SK-N-SH treated with all-trans-retinoic acid at 6 μM for 48 hours (cell line): Measurements from ENCODE around the gene SIN3B.

ENCODE experiments used
- BACH2 ChIP-seq: fragments of 250-450 bp; sonication (Bioruptor Pico); IDR thresholded peaks from 2 replicates; pipeline ENCODE4 v1.9.0; 2021; ENCODE audit warnings: mild to moderate bottlenecking, borderline replicate concordance
- CREB5 ChIP-seq: fragments of 250-450 bp; sonication (Bioruptor Pico); IDR thresholded peaks from 2 replicates; pipeline ENCODE4 v1.5.1; 2020; ENCODE audit warnings: low read depth, mild to moderate bottlenecking, moderate library complexity
- ESRRG ChIP-seq: fragments of 250-450 bp; sonication (Bioruptor Pico); IDR thresholded peaks from 2 replicates; pipeline ENCODE4 v1.6.1; 2021; ENCODE audit warnings: mild to moderate bottlenecking
- ZNF565 ChIP-seq: fragments of 450-650 bp; formaldehyde crosslinking; conservative IDR thresholded peaks from 2 replicates; pipeline ENCODE4 v1.5.0; 2020; ENCODE audit warnings: low read depth, mild to moderate bottlenecking, moderate library complexity
- TF ChIP-seq, protein P1 (sequence below): fragments of 250-450 bp; sonication (Bioruptor Pico); IDR thresholded peaks from 2 replicates; pipeline ENCODE4 v1.8.0; 2020; ENCODE audit warnings: mild to moderate bottlenecking, moderate library complexity, borderline replicate concordance

DNA sequence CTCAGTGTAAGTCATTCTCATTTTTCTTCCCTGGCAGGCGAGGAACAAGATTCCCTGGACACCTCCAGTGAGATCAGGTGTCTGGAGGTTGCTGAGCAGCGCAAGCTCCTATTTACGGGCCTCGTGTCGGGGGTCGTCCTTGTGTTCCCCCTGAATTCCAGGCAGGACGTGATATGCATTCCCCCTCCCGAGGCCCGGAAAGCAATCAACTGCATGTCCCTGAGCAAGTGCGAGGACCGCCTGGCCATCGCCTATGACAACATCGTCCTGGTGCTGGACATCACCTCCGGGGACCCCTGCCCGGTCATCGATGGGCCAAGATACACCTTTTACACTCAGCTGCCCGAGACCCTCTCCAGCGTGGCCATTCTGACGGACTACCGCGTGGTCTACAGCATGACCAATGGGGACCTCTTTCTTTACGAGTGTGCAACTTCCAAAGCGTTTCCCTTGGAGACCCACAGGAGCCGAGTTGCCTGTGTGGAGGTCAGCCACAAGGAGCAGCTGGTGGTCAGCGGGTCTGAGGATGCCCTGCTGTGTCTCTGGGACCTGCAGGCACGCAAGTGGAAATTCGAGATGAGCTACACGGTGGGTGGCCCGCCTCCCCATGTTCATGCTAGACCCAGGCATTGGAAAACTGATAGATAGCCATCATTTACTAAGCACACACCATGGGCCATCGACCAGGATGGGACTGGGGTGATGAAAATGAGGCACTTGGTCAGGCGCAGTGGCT, 21.5 kb upstream of the SIN3B start:
- TF ChIP-seq BACH2 (CRISPR knock-in tag) (no peak), ESRRG (CRISPR knock-in tag) (no peak), ZNF565 (CRISPR knock-in tag) (no peak), CREB5 (CRISPR knock-in tag) (no peak)
- TF ChIP-seq, protein P1, sequence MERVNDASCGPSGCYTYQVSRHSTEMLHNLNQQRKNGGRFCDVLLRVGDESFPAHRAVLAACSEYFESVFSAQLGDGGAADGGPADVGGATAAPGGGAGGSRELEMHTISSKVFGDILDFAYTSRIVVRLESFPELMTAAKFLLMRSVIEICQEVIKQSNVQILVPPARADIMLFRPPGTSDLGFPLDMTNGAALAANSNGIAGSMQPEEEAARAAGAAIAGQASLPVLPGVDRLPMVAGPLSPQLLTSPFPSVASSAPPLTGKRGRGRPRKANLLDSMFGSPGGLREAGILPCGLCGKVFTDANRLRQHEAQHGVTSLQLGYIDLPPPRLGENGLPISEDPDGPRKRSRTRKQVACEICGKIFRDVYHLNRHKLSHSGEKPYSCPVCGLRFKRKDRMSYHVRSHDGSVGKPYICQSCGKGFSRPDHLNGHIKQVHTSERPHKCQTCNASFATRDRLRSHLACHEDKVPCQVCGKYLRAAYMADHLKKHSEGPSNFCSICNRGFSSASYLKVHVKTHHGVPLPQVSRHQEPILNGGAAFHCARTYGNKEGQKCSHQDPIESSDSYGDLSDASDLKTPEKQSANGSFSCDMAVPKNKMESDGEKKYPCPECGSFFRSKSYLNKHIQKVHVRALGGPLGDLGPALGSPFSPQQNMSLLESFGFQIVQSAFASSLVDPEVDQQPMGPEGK, result no peak
